ELR (cell line): Measurements from ENCODE around the gene TCTN3.
"Not testable (repeated sequence)": the region's sequence is repeated elsewhere in the genome, so short reads cannot be mapped to it uniquely, and the experiment has no call there.

Experiments
- DNase-seq: peaks from one replicate; pipeline ENCODE4 v3.0.0-alpha.2; 2015; ENCODE audit warnings: low read depth

Gene TCTN3

GRCh38 chr10:95693668-95694534 is at the start of gene TCTN3:
Gene TCTN3 (minus strand): TSS chr10:95693927. CDS start chr10:95693899, 28 bp downstream.
- DNase-seq = peak; percentile 100

GRCh38 chr10:95742962-95743535 is 49.3 kb upstream of the TCTN3 start:
- DNase-seq = no peak

GRCh38 chr10:95742485-95742884 is 48.8 kb upstream of the TCTN3 start:
- no peak for DNase-seq

GRCh38 chr10:95741807-95742467 is 48.2 kb upstream of the TCTN3 start:
- no peak for DNase-seq

GRCh38 chr10:95739056-95739455 is 45.3 kb upstream of the TCTN3 start:
- no peak for DNase-seq

- DNase-seq = not testable (repeated sequence)
These were observed 39.2 kb upstream of the TCTN3 start for GRCh38 chr10:95732907-95733306.

- no peak for DNase-seq
These were observed 36.5 kb upstream of the TCTN3 start for GRCh38 chr10:95730233-95730632.

- DNase-seq = no peak
These were observed 35.8 kb upstream of the TCTN3 start for GRCh38 chr10:95729323-95730055.

GRCh38 chr10:95728526-95728925 is 34.8 kb upstream of the TCTN3 start:
- no peak for DNase-seq

- not testable (repeated sequence) for DNase-seq
These were observed 28.8 kb upstream of the TCTN3 start for GRCh38 chr10:95722496-95722895.

- DNase-seq = not testable (repeated sequence)
These were observed 27.0 kb upstream of the TCTN3 start for GRCh38 chr10:95720745-95721144.

GRCh38 chr10:95716866-95717265 is 23.1 kb upstream of the TCTN3 start:
- no peak for DNase-seq

GRCh38 chr10:95716466-95716865 is 22.7 kb upstream of the TCTN3 start:
- no peak for DNase-seq

- DNase-seq = no peak
These were observed 17.8 kb upstream of the TCTN3 start for GRCh38 chr10:95711492-95711891.

- DNase-seq = no peak
These were observed 13.3 kb upstream of the TCTN3 start for GRCh38 chr10:95706990-95707389.

- DNase-seq = no peak
These were observed 12.8 kb upstream of the TCTN3 start for GRCh38 chr10:95706573-95706972.

GRCh38 chr10:95698415-95698814 is 4.7 kb upstream of the TCTN3 start:
- DNase-seq = no peak

GRCh38 chr10:95697429-95697828 is 3.7 kb upstream of the TCTN3 start:
- DNase-seq = no peak

- DNase-seq = no peak
These were observed 938 bp upstream of the TCTN3 start for GRCh38 chr10:95694665-95695064.

GRCh38 chr10:95693071-95693667 is 558 bp downstream of the TCTN3 start:
- peak; percentile 11 for DNase-seq

- no peak for DNase-seq
These were observed 2.4 kb downstream of the TCTN3 start for GRCh38 chr10:95691281-95691680.

- no peak for DNase-seq
These were observed 5.1 kb downstream of the TCTN3 start for GRCh38 chr10:95688648-95689047.
